H1 (cell line): ENCODE measurements around the gene CAPN9.

Source experiments
- ATF3 ChIP-seq: IDR thresholded peaks from 2 replicates; pipeline ENCODE4 v1.6.1; 2011; ENCODE audit warnings: low read depth, mild to moderate bottlenecking, low read length; ENCODE audit not compliant: insufficient read depth
- CTCF ChIP-seq, 3 experiments: IDR thresholded peaks; 1 replicate in 2 of 3; 2 replicates in 1 of 3; pipeline versions ENCODE4 v1.5.1 to v1.6.1; 2011; ENCODE audit warnings: low read length in 3 of 3, mild to moderate bottlenecking in 3 of 3, inconsistent platforms in 2 of 3, low read depth in 1 of 3, moderate library complexity in 1 of 3; ENCODE audit not compliant: insufficient read depth in 1 of 3; ENCODE audit errors: control extremely low read depth in 1 of 3
- EP300 ChIP-seq, 2 experiments: IDR thresholded peaks; 1 replicate in 1 of 2; 2 replicates in 1 of 2; pipeline ENCODE4 v1.6.1; 2011 to 2012; ENCODE audit warnings: low read depth in 2 of 2, low read length in 2 of 2, mild to moderate bottlenecking in 2 of 2, borderline replicate concordance in 1 of 2, inconsistent platforms in 1 of 2, moderate library complexity in 1 of 2
- EZH2 ChIP-seq: fragments of 200-600 bp; sonication (generic); IDR thresholded peaks from 2 replicates; pipeline ENCODE4 v1.7.1; 2012; ENCODE audit warnings: low read depth, mild to moderate bottlenecking, moderate library complexity, low read length, inconsistent platforms; ENCODE audit not compliant: severe bottlenecking
- GABPA ChIP-seq: IDR thresholded peaks from 2 replicates; pipeline ENCODE4 v1.6.1; 2011; ENCODE audit warnings: mild to moderate bottlenecking, low read length, moderate library complexity, borderline replicate concordance; ENCODE audit not compliant: insufficient read depth
- JUN ChIP-seq: IDR thresholded peaks from 2 replicates; pipeline ENCODE4 v1.6.1; 2011; ENCODE audit warnings: low read depth, mild to moderate bottlenecking, improper control_type of control experiment, low read length
- POLR2AphosphoS5 ChIP-seq: IDR thresholded peaks from 2 replicates; pipeline ENCODE4 v1.6.1; 2011; ENCODE audit warnings: low read depth, low read length
- RAD21 ChIP-seq, 2 experiments: IDR thresholded peaks in 1 of 2; conservative IDR thresholded peaks in 1 of 2; 2 replicates each; pipeline ENCODE4 v1.6.1; 2011; ENCODE audit warnings: low read depth in 2 of 2, low read length in 2 of 2, improper control_type of control experiment in 1 of 2, inconsistent platforms in 1 of 2, mild to moderate bottlenecking in 1 of 2, moderate library complexity in 1 of 2
- RXRA ChIP-seq: IDR thresholded peaks from 2 replicates; pipeline ENCODE4 v1.6.1; 2011; ENCODE audit warnings: low read depth, mild to moderate bottlenecking, low read length, moderate library complexity; ENCODE audit not compliant: insufficient read depth
- SIN3A ChIP-seq, 2 experiments: IDR thresholded peaks in 1 of 2; conservative IDR thresholded peaks in 1 of 2; 2 replicates each; pipeline ENCODE4 v1.6.1; 2011 to 2012; ENCODE audit warnings: low read length in 2 of 2, improper control_type of control experiment in 1 of 2, low read depth in 1 of 2, mild to moderate bottlenecking in 1 of 2
- TAF1 ChIP-seq: IDR thresholded peaks from 2 replicates; pipeline ENCODE4 v1.6.1; 2011; ENCODE audit warnings: mild to moderate bottlenecking, low read depth, low read length
- TF ChIP-seq, protein P1 (sequence below): IDR thresholded peaks from 2 replicates; pipeline ENCODE4 v1.6.1; 2012; ENCODE audit warnings: low read length, inconsistent platforms
- TF ChIP-seq, protein P2 (sequence below): IDR thresholded peaks from 2 replicates; pipeline ENCODE4 v1.6.1; 2011; ENCODE audit warnings: low read length, improper control_type of control experiment

GRCh38 chr1:230730977-230731376 is 16.2 kb upstream of the CAPN9 start:
- TF ChIP-seq, protein P1, sequence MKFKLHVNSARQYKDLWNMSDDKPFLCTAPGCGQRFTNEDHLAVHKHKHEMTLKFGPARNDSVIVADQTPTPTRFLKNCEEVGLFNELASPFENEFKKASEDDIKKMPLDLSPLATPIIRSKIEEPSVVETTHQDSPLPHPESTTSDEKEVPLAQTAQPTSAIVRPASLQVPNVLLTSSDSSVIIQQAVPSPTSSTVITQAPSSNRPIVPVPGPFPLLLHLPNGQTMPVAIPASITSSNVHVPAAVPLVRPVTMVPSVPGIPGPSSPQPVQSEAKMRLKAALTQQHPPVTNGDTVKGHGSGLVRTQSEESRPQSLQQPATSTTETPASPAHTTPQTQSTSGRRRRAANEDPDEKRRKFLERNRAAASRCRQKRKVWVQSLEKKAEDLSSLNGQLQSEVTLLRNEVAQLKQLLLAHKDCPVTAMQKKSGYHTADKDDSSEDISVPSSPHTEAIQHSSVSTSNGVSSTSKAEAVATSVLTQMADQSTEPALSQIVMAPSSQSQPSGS: no peak
- TF ChIP-seq ATF3 (no peak), GABPA (no peak), POLR2AphosphoS5 (no peak), CTCF (IDR thresholded peaks at IDR 0.05; ENCODE audit: control extremely low read depth in 1 of 3, insufficient read depth in 1 of 3, low read depth in 1 of 3, low read length in 3 of 3) (no peak), RAD21 (IDR thresholded peaks at IDR 0.05 in 1 of 2, conservative IDR thresholded peaks at IDR 0.05 in 1 of 2; ENCODE audit: low read depth in 2 of 2, low read length in 2 of 2) (no peak), RXRA (no peak), TAF1 (no peak), SIN3A (conservative IDR thresholded peaks at IDR 0.05 in 1 of 2, IDR thresholded peaks at IDR 0.05 in 1 of 2; ENCODE audit: low read depth in 1 of 2, low read length in 2 of 2) (no peak), EZH2 (no peak), JUN (no peak), EP300 (IDR thresholded peaks at IDR 0.05; ENCODE audit: borderline replicate concordance in 1 of 2, low read depth in 2 of 2, low read length in 2 of 2) (no peak)
- TF ChIP-seq, protein P2, sequence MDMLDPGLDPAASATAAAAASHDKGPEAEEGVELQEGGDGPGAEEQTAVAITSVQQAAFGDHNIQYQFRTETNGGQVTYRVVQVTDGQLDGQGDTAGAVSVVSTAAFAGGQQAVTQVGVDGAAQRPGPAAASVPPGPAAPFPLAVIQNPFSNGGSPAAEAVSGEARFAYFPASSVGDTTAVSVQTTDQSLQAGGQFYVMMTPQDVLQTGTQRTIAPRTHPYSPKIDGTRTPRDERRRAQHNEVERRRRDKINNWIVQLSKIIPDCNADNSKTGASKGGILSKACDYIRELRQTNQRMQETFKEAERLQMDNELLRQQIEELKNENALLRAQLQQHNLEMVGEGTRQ: no peak
